Stimulated activated CD8-positive, alpha-beta memory T cell treated with anti-CD3 and anti-CD28 coated beads, Interleukin-4, amount 100 ng/mL, for 24 hours (primary cell): Measurements from ENCODE around the gene PCA3.

Source experiments
- DNase-seq: peaks from one replicate; pipeline ENCODE4 v3.0.0-alpha.2; 2020; ENCODE audit warnings: low read depth

Gene PCA3

DNA sequence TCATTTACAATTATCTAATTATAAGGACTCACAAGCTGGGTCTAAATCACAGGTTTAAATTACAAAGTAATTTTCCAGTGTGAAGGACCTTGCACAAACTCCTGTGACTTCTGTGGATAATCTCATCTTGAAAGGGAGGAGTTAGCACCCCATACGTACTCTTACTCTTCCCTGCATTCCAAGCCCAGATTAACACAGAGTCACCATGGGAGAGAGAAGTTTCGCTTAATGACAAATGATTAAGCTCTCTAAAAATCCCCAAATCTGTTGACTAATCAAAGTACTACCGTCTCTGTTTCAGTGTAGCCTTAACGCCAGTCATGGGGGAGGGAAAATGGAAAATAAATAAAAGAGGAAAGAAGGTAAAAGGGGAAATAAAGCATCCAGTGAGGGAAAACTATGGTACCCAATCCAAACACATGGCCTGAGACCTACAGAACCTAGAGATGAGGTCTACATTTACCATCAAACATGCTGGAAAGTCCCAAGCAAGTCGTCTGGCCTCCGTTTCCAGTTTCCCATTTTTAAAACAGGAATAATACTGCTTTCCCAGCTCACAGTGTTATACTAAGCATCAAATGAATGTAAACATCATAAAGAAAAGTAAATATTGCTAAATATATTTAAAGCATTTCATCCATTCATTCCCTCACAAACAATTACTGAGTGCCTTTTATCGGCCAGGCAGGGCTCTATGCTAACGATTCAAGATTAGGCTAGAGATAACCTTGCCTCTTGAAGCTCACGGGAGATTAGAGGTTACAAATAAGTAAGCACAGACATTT is 63.2 kb downstream of the PCA3 start:
- DNase-seq, result no peak

DNA sequence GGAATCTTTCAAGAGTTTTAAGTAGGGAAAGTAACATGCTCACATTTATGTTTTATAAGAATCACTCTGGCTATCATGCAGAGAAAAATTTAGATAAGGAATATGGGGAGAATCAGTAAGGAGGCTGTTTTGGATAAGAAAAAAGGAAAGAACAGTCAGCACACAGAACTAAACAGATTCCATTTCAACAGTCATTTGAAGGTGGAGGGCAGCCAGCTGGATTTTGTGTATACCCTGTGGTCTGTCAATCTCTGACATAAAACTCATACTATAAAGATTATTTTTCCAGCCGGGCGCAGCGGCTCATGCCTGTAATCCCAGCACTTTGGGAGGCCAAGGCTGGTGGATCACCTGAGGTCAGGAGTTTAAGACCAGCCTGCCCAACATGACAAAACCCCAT is 64.2 kb downstream of the PCA3 start:
- no peak for DNase-seq

DNA sequence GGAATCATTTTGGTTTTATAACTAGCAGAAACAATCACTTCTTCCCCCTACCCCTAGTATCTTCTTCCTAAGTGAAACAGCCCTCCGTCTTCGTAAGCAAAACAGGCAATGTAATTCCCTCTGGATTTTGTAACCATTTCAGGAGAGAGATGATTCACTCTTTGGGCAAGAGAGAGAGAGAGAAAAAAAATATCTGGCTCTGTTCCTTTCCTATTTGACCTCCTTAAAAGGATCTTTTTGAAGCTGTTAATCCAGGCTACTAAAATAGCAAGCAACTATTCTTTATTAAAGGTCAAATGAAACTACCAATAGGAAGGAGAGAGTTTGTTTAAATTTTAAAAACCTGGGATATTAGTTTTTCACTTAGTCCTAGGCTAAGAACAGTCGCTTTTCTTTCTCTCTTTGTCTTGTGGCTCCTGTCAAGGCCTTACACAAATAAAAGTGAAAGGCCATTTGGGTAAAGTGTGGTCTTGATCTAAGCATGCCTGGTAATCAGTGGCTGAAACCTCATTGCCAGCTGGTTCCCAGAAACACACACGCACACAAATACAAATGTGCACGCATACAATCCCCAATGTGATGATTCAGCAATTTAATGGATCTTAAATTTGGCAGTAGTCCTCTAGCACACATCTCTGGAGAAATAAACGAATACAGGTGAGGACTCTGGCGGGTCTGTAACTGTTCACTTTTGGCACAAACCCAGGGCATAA is 71.5 kb downstream of the PCA3 start:
- DNase-seq, result no peak
